K562 (cell line): ENCODE data around the gene MYBPC3. TPM values are rescaled to one million over a fixed set of nuclear protein-coding genes. Genes with fewer than 3 reads are reported as not detected.

Experiments used
- CREBBP ChIP-seq: IDR thresholded peaks from one replicate; pipeline ENCODE4 v1.6.1; 2012; ENCODE audit warnings: low read depth, mild to moderate bottlenecking, control low read depth, inconsistent platforms, low read length
- DDX20 ChIP-seq: fragments of 450-650 bp; IDR thresholded peaks from 2 replicates; pipeline ENCODE4 v1.6.1; 2016; ENCODE audit warnings: missing genetic modification characterization, low read depth, mild to moderate bottlenecking, missing compliant biosample characterization, moderate library complexity
- FOXJ3 ChIP-seq: sonication (generic); formaldehyde crosslinking; IDR thresholded peaks from 2 replicates; pipeline ENCODE4 v1.4.0; 2020; ENCODE audit warnings: mild to moderate bottlenecking, missing genetic modification reagents
- HDAC1 ChIP-seq, 2 experiments: fragments of 450-650 bp; IDR thresholded peaks; 2 replicates each; pipeline ENCODE4 v1.6.1; 2016 to 2017; ENCODE audit warnings: inconsistent platforms in 1 of 2, mild to moderate bottlenecking in 1 of 2, moderate library complexity in 1 of 2
- HMG20A ChIP-seq: fragments of 450-650 bp; formaldehyde crosslinking; conservative IDR thresholded peaks from 2 replicates; pipeline ENCODE4 v1.4.0; 2020; ENCODE audit warnings: mild to moderate bottlenecking, mixed read lengths
- LCOR ChIP-seq: sonication (generic); formaldehyde crosslinking; IDR thresholded peaks from 2 replicates; pipeline ENCODE4 v1.8.0; 2022; ENCODE audit warnings: mild to moderate bottlenecking, missing genetic modification reagents
- MTA2 ChIP-seq: fragments of 450-650 bp; IDR thresholded peaks from 2 replicates; pipeline ENCODE4 v1.6.1; 2016; ENCODE audit warnings: low read depth
- NFE2L1 ChIP-seq: fragments of 450-650 bp; IDR thresholded peaks from 2 replicates; pipeline ENCODE4 v1.6.1; 2016; ENCODE audit warnings: missing genetic modification characterization, low read depth, mild to moderate bottlenecking, missing compliant biosample characterization, moderate library complexity, borderline replicate concordance
- NR1H2 ChIP-seq: sonication (generic); formaldehyde crosslinking; IDR thresholded peaks from 2 replicates; pipeline ENCODE4 v1.4.0; 2020; ENCODE audit warnings: mild to moderate bottlenecking, missing genetic modification reagents
- NUFIP1 ChIP-seq: fragments of 450-650 bp; IDR thresholded peaks from 2 replicates; pipeline ENCODE4 v1.6.1; 2018; ENCODE audit not compliant: partially characterized antibody
- POLR2G ChIP-seq: fragments of 200-400 bp; formaldehyde crosslinking; IDR thresholded peaks from 2 replicates; pipeline ENCODE4 v1.6.1; 2017; ENCODE audit warnings: low read depth, mild to moderate bottlenecking, antibody characterized with exemption, low read length, moderate library complexity
- RFX7 ChIP-seq: fragments of 250-450 bp; sonication (Bioruptor Pico); IDR thresholded peaks from 2 replicates; pipeline ENCODE4 v1.5.1; 2021; ENCODE audit warnings: mild to moderate bottlenecking
- TSC22D4 ChIP-seq: fragments of 450-650 bp; IDR thresholded peaks from 2 replicates; pipeline ENCODE4 v1.6.1; 2016; ENCODE audit warnings: missing genetic modification characterization, missing biosample characterization, control low read depth
- ZNF408 ChIP-seq: fragments of 250-450 bp; sonication (Bioruptor Pico); IDR thresholded peaks from 2 replicates; pipeline ENCODE4 v1.4.0; 2020; ENCODE audit warnings: low read depth, mild to moderate bottlenecking, moderate library complexity
- polyA plus RNA-seq, 8 experiments: library from polyadenylated mRNA; depleted of rRNA in 4 of 8; stranded (reverse) in 5 of 8; unstranded in 3 of 8; fragments of >200 nt; fragmentation: Nextera tagmentation in 2 of 8; fragmentation: Illumina TruSeq in 1 of 8; extraction: Ambion mirVana in 2 of 8; extraction: Trizol in 1 of 8; gene quantifications; 2 replicates each; pipeline versions ENCODE4 v1.2.1 to v1.2.3, GENCODE V29; 2011 to 2014; ENCODE audit warnings: inconsistent platforms in 1 of 8, missing spikeins in 1 of 8
- total RNA-seq, 7 experiments: library from RNA; depleted of rRNA in 6 of 7; stranded (reverse); fragments of >200 nt in 6 of 7; fragmentation: Illumina TruSeq in 2 of 7; extraction: Trizol in 2 of 7; gene quantifications; 2 replicates each; pipeline versions ENCODE4 v1.2.1 to v1.2.3, GENCODE V29; 2011 to 2021; ENCODE audit warnings: low replicate concordance in 1 of 7
- TF ChIP-seq, protein P1 (sequence below): sonication (generic); formaldehyde crosslinking; IDR thresholded peaks from 2 replicates; pipeline ENCODE4 v1.8.0; 2023; ENCODE audit warnings: missing genetic modification reagents, mild to moderate bottlenecking, borderline replicate concordance
- TF ChIP-seq, protein P2 (sequence below): fragments of 250-450 bp; sonication (Bioruptor Pico); IDR thresholded peaks from 2 replicates; pipeline ENCODE4 v1.5.0; 2020; ENCODE audit warnings: mild to moderate bottlenecking
- TF ChIP-seq, protein P3 (sequence below): fragments of 250-450 bp; sonication (Bioruptor Pico); IDR thresholded peaks from 2 replicates; pipeline ENCODE4 v1.8.0; 2021; ENCODE audit warnings: borderline replicate concordance, mild to moderate bottlenecking, moderate library complexity; ENCODE audit not compliant: poor library complexity, severe bottlenecking
- TF ChIP-seq, protein P4 (sequence below): sonication (generic); formaldehyde crosslinking; IDR thresholded peaks from 2 replicates; pipeline ENCODE4 v1.8.0; 2023; ENCODE audit warnings: mild to moderate bottlenecking, missing genetic modification reagents

MYBPC3 gene
- total and polyA plus RNA-seq, 9 of the 15 experiments (the other 6 are each of a cell fraction or from before 2014, with no cell fraction given), result 0.01 TPM; not detected in 8

DNA sequence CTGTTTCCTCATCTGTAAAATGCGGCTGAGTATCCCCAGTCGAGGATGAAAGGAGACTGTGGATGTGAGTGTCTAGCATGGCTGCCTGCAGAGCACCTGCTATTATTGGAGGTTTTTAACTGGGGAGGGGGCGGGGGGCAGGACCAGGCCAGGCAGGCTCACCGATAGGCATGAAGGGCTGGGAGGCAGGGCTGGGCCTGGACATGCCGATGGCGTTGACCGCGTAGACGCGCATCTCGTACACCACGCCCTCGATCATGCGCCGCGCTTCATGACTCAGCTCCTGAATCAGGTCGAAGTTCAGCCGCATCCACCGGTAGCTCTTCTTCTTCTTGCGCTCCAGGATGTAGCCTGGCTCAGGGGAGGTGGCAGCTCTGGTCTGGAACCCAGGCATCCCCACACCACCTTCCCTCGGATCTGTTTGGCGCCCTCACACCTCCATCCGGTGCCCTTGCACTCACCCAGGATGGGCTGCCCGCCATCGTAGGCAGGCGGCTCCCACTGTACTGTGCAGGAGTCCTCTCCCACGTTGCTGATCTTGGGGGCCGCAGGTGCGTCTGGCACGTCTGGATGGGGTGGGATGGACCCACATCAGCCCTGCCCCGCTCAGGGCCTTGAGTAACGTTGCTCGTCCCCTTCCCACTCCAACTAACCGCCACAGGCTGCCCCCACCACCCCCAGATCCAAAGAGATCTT, 15.1 kb downstream of the MYBPC3 start (continued):
- TF ChIP-seq, protein P1, sequence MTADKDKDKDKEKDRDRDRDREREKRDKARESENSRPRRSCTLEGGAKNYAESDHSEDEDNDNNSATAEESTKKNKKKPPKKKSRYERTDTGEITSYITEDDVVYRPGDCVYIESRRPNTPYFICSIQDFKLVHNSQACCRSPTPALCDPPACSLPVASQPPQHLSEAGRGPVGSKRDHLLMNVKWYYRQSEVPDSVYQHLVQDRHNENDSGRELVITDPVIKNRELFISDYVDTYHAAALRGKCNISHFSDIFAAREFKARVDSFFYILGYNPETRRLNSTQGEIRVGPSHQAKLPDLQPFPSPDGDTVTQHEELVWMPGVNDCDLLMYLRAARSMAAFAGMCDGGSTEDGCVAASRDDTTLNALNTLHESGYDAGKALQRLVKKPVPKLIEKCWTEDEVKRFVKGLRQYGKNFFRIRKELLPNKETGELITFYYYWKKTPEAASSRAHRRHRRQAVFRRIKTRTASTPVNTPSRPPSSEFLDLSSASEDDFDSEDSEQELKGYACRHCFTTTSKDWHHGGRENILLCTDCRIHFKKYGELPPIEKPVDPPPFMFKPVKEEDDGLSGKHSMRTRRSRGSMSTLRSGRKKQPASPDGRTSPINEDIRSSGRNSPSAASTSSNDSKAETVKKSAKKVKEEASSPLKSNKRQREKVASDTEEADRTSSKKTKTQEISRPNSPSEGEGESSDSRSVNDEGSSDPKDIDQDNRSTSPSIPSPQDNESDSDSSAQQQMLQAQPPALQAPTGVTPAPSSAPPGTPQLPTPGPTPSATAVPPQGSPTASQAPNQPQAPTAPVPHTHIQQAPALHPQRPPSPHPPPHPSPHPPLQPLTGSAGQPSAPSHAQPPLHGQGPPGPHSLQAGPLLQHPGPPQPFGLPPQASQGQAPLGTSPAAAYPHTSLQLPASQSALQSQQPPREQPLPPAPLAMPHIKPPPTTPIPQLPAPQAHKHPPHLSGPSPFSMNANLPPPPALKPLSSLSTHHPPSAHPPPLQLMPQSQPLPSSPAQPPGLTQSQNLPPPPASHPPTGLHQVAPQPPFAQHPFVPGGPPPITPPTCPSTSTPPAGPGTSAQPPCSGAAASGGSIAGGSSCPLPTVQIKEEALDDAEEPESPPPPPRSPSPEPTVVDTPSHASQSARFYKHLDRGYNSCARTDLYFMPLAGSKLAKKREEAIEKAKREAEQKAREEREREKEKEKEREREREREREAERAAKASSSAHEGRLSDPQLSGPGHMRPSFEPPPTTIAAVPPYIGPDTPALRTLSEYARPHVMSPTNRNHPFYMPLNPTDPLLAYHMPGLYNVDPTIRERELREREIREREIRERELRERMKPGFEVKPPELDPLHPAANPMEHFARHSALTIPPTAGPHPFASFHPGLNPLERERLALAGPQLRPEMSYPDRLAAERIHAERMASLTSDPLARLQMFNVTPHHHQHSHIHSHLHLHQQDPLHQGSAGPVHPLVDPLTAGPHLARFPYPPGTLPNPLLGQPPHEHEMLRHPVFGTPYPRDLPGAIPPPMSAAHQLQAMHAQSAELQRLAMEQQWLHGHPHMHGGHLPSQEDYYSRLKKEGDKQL, result no peak
- no peak for TF ChIP-seq CREBBP
- TF ChIP-seq HDAC1 (IDR thresholded peaks at IDR 0.05), result peak in 1 of 2 experiments; percentile 66; a peak in 2 of 4 replicates
- TF ChIP-seq HMG20A (CRISPR knock-in tag), result no peak
- no peak for TF ChIP-seq TSC22D4 (tag)
- no peak for TF ChIP-seq DDX20 (tag)
- TF ChIP-seq NR1H2 (CRISPR knock-in tag), result no peak
- no peak for TF ChIP-seq MTA2
- no peak for TF ChIP-seq FOXJ3 (CRISPR knock-in tag)
- TF ChIP-seq ZNF408, result no peak
- TF ChIP-seq, protein P2, sequence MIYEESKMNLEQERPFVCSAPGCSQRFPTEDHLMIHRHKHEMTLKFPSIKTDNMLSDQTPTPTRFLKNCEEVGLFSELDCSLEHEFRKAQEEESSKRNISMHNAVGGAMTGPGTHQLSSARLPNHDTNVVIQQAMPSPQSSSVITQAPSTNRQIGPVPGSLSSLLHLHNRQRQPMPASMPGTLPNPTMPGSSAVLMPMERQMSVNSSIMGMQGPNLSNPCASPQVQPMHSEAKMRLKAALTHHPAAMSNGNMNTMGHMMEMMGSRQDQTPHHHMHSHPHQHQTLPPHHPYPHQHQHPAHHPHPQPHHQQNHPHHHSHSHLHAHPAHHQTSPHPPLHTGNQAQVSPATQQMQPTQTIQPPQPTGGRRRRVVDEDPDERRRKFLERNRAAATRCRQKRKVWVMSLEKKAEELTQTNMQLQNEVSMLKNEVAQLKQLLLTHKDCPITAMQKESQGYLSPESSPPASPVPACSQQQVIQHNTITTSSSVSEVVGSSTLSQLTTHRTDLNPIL, result no peak
- TF ChIP-seq NFE2L1 (tag), result no peak
- no peak for TF ChIP-seq RFX7 (CRISPR knock-in tag)
- TF ChIP-seq, protein P3, sequence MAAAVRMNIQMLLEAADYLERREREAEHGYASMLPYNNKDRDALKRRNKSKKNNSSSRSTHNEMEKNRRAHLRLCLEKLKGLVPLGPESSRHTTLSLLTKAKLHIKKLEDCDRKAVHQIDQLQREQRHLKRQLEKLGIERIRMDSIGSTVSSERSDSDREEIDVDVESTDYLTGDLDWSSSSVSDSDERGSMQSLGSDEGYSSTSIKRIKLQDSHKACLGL, result no peak
- TF ChIP-seq, protein P4, sequence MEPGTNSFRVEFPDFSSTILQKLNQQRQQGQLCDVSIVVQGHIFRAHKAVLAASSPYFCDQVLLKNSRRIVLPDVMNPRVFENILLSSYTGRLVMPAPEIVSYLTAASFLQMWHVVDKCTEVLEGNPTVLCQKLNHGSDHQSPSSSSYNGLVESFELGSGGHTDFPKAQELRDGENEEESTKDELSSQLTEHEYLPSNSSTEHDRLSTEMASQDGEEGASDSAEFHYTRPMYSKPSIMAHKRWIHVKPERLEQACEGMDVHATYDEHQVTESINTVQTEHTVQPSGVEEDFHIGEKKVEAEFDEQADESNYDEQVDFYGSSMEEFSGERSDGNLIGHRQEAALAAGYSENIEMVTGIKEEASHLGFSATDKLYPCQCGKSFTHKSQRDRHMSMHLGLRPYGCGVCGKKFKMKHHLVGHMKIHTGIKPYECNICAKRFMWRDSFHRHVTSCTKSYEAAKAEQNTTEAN (CRISPR knock-in tag), result no peak
- TF ChIP-seq NUFIP1, result no peak
- TF ChIP-seq POLR2G, result no peak
- TF ChIP-seq LCOR, result no peak
